GM18867 (cell line): Measurements from ENCODE around the gene BRPF1.

Source experiments
- ATAC-seq: cut with Tn5 transposase; IDR thresholded peaks from one replicate; pipeline ENCODE4 v1.9.1; 2021; ENCODE audit warnings: mild to moderate bottlenecking, moderate library complexity; ENCODE audit not compliant: unreplicated experiment

The BRPF1 gene, protein sequence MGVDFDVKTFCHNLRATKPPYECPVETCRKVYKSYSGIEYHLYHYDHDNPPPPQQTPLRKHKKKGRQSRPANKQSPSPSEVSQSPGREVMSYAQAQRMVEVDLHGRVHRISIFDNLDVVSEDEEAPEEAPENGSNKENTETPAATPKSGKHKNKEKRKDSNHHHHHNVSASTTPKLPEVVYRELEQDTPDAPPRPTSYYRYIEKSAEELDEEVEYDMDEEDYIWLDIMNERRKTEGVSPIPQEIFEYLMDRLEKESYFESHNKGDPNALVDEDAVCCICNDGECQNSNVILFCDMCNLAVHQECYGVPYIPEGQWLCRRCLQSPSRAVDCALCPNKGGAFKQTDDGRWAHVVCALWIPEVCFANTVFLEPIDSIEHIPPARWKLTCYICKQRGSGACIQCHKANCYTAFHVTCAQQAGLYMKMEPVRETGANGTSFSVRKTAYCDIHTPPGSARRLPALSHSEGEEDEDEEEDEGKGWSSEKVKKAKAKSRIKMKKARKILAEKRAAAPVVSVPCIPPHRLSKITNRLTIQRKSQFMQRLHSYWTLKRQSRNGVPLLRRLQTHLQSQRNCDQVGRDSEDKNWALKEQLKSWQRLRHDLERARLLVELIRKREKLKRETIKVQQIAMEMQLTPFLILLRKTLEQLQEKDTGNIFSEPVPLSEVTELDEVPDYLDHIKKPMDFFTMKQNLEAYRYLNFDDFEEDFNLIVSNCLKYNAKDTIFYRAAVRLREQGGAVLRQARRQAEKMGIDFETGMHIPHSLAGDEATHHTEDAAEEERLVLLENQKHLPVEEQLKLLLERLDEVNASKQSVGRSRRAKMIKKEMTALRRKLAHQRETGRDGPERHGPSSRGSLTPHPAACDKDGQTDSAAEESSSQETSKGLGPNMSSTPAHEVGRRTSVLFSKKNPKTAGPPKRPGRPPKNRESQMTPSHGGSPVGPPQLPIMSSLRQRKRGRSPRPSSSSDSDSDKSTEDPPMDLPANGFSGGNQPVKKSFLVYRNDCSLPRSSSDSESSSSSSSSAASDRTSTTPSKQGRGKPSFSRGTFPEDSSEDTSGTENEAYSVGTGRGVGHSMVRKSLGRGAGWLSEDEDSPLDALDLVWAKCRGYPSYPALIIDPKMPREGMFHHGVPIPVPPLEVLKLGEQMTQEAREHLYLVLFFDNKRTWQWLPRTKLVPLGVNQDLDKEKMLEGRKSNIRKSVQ (N-terminal part only)

DNA sequence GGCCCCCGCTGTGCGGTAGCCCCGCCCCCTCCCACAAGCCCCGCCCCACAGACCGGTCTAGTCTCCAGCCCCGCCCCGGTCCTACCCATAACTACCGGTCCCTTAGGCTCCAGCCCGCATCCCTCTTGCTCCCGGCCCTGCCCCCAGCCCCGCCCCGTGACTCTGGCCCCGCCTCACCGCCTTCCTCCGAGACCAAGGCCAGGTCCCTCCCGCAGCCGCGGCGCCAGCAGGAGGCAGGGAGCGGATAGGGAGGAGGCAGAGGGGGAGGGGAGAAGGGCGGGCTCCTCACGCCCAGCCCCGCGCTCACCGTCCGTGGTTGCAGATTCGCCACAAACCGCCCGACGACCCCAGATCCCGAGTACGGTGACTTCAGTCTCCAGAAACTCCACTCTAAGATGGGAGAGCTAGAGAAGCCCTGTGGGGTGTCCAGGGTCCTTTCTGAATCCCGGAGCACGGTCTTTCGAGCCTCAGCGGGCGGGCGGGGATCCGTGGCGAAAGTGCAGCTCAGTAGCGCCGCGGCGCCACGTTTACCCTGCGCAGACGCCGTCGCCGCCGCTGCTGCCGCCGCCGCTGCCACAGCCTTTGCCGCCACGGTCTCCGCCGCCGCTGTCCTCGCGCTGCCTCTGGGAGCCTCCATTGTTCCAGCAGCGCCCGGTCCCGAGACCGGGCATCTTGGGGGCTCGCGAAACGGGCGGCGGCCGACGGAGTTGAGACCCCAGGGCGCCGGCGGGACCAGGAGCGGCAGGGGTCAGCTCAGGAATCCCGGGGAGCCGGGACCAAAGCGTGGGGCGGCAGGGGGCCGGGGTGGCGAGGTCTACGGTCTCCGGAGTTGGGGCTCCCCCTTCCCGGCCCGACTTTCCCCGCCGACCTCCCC lies at the start of gene BRPF1:
TSS of gene BRPF1 (plus strand) at position 530 of the 874 bp plus-strand sequence. CDS start 2,406 bp downstream, outside the sequence.
- peak; percentile 91 for ATAC-seq

DNA sequence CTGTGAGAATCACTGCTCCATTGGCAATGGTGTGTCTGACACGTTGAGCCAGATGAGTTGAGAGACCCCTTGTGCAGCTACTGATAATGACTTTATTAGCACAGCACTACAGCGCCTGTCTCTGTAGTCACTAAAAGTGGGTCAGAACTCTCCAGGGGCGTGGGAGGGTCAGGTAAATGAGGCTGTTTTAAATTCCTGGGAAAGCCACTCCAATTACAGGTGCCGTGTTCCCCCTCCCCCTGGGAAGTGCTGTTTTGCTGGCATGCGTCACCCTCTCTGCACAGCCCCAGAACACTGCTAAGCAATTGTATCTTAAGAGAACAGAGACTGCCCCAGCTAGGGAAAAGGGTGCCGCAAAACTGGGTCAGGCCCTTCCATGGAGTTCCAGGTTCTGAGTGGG lies 49.4 kb upstream of the BRPF1 start:
- ATAC-seq = no peak

DNA sequence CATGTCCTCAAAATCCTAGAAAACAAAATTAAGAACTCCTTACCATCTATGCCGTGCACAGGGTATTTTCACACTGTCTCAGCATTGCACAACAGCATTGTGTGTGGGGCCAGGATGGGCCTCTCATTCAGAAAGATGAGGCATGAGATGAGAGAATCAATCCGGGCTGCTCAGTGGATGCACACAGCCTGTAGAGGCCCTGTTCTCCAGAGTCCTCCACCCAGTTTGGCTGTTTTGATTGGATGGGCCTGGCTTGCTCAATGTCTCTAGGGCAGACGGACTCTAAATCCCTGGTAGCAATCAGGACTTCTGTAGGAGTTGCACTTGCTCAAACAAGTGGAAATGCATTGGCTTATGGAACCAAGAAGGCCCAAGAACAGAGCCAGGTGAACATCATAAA lies 48.1 kb upstream of the BRPF1 start:
- no peak for ATAC-seq

DNA sequence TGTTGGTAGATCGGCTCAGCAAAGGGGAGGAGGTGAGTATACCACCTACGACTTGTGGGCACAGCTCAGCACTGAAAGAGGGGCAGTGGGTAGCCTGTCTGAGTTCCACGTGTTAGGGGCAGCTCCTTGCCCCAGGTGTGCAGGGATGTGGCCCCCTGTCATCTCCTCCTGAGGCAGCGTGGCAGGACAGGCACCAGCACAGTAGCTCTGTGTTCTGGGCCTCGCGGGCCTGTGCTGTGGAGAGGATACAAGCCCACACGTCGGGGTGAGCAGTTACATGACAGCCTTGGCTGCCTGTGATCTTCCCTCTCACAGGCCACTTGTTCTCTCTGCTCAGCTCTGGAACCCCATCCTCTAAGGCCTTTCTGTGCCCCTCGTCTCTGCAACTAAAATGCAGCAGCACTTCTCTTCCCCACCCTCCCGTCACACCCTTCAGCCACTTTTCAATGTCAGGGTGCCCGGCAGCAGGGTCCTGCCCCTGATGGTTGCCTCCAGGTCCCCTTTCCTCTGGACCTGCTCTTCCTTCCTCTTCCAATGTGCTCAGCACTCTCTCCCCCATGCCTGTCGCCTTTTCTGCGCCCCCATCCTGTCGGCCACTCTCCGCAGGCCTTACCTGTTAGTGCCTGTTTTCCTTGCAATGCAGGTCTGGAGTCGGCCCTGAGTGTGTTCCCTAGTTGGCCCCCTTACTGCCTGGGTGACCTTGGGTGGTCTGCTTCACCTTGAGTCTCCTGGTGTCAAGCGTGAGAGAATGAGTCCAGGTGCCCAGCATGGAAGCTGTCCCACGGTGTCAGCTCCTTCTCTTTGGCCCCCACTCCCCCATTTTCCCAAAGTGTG lies 46.1 kb upstream of the BRPF1 start:
- no peak for ATAC-seq

DNA sequence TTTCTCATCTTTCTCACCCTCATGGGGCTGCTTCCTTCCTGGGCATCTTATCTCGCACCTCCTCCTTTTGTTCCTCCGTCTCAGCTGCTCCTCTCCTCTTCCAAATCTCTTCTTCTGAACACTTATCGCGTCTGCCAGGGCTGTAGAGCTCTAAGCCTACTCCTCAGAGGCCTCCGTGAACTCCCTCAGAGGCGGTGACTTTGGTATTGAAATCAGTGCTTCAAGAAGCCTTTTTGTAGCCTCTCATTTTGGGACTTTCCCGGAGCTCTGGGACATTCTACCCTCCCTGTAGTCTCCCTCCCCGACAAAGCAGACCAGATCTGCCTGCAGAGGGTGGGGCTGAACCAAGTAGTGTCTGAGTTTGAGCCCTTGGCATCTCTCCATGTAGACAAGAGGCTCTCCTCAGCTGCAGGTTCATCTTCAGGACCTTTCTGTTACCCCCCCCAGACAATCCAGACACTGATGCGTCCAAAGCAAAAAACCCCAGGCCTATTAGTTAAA lies 45.4 kb upstream of the BRPF1 start:
- no peak for ATAC-seq

DNA sequence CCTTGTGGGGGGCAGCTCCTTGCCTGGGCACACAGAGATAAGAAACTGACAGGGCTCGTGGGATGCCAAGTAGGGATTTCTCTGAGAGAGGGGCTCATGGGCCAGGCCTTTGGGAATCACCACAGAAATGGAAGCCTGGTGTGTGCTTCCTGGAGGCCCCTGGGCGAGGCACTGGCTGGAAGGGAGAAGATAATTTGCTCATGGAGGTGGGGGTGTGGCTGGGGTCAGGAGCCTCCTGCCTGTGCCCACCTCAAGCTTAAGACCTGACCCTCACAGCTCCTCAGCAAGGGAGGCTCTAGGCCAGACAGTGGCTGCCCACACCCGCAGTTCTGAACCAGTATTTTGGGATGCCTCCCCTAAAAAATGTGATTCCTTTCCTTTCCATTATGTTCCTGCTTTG lies 44.8 kb upstream of the BRPF1 start:
- no peak for ATAC-seq

DNA sequence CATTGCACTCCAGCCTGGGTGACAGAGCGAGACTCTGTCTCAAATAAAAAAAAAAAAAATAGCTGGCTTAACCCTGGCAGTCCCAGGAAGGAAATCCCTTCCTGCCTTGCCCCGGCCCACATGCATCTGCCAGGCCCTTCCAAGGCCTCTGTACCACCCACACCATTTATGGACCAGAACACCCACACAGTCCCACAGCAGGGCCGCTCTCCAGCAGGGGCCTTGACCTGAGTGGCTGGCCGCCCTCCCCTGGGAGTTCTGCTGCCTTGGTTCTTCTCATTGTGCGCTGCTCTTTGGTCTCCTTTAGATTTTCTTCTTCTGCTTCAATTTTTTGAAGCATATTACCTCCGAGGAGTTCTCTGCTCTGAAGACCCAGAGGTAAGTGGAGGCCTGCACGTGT lies 44.0 kb upstream of the BRPF1 start:
- no peak for ATAC-seq

DNA sequence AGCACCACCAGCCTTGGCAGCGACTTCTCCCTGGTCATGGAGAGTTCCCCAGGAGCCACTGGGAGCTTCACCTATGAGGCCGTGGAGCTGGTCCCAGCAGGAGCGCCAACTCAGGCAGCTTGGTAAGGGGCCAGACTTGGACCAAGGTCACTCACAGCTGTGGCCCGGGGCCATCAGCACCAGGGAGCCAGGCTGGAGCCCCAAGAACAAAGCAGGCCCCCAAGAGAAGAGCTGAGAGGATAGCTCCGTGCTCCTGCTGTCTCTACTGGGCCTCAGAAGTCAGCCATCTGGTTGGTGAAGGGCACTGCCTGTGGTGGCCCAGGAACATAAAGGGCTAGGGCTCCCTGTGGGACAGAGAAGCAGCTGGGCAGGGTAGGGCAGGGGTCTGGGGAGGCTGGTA lies 42.6 kb upstream of the BRPF1 start:
- ATAC-seq = no peak

DNA sequence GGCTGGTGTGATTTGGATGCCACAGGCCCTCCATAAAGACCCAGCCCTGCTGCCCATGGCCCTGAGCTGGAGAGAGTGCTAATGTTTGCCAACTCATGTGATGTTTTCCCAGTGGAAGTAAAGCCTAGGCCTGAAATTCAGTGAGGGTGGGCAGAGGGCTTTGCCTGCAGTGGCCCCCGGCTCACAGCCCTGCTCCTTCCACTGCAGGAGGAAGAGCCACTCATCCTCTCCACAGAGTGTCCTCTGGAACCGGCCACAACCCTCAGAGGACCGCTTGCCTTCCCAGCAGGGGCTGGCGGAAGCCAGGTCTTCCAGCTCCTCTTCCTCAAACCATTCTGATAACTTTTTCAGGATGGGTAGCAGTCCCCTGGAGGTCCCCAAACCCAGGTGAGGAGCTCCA lies 41.8 kb upstream of the BRPF1 start:
- ATAC-seq = no peak

DNA sequence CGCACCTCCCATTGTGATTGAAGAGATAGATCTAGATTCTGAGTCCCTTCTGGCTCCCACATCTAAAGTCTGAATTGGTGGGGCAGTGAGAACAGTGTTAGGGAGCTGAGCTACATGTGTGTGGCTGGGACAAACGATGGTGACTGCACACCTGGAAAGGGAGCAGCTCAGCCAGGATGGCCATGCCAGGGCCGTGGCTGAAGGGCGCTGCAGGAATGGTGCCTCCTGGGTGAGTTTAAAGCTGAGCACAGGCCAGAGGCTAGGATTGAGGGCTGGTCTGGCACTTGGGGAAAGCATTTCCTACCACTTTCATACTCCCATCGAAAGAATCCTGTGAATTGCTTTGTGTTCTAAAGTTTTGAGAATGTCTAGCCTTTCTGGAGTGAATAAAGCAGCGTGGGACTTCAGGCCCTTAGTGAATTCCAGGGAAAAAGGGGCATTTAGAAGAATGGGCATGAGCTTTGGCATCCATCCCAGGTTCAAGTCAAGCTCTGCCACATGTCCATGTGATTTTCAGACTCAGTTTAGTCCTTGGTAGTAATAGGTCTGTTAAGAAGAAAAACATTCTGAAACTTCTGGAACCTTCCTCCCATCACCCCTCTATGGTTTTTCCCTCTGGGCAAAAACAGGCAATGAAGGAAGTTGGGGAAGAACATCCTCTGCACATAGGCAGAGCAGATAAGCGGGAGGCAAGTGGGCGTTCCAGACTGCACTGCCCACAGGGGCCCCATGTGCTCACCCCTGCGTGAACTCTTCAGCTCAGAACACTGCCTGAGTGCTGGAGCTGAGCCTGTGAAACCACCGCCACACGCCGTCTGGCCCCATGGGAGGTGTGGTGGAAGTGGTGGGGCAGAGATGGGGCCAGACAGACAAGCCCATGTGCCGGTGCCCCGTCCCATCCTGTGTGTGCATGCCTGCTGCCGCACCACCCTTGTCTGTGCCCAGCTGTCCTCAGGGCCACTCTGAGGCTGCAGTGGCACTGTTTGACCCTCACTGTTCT lies 40.8 kb upstream of the BRPF1 start:
- ATAC-seq = peak; percentile 98

DNA sequence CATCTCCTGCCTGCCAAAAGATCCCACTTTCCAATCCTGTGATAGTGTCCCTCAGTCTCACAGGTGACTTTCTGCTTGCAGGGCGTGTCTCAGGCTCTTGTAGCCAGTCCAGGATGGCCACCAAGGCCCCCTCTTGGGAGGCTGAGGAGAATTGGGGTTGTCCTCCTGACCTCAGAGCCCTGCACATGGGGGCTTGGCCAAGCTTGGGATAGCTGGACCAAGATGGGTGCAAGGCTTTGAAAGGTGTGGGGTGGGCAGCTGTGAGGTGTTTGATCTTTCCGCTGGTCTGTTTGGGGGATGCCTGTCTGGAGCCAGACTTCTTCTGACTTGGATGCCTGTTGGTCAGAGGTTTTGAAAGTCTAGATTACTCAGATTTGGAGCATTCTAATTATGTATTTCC lies 39.9 kb upstream of the BRPF1 start:
- no peak for ATAC-seq

DNA sequence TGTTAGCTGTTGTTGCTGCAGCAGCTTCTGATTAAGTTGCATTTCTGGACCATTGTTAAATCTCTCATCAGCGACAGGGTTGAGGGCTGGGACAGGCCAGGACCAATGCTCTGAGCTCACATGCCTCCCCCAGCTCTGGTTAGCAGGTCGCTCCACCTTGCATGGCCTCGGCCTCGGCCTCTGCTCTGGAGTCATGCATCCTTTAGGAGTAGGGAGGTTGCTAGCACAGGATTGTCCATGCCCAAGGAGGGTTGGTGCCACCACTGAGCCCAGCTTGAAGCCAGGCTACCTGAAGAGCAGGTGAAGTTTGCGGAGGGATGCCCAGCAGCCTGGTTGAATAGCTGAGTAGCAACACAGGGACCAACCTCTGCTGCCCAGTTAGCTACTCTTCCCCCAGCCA lies 39.1 kb upstream of the BRPF1 start:
- no peak for ATAC-seq

DNA sequence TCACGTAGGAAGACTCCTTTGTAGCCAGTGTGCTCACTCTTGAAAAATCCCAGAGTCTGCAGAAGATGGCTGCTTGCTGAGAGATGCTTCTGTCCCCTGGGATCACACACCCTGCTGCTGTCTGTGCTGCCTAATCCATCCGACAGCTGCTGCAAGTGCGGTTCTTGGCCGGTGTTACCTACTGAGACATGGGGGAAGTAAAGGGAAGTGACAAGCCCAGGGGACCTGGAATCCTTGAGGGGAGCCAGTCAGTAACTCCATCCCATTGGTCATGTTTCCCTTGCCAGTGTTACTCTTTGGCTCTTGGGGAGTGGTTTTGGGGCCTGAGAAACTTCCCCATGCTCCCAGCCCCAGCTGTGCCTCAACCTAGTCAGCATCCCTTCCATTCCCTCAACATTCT lies 36.2 kb upstream of the BRPF1 start:
- ATAC-seq = no peak

DNA sequence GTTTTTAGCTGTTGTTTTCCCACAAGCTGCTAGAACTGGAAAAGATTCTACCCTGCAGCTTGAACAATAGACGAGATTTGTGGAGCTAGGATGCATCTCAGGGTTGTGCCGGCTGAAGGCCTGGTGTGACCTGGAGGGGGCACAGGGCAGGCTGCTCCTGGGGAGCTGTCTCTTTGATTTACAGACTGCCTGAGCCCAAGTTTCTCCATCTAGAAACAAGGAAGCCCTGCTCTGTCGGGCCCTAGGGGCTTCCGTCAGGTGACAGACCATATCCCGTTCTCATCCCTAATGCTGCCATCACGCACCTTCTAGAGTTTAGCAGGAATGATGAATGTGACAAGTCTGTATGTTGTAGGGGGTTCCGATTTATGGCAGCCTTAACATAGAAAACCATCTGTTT lies 35.8 kb upstream of the BRPF1 start:
- ATAC-seq = no peak

DNA sequence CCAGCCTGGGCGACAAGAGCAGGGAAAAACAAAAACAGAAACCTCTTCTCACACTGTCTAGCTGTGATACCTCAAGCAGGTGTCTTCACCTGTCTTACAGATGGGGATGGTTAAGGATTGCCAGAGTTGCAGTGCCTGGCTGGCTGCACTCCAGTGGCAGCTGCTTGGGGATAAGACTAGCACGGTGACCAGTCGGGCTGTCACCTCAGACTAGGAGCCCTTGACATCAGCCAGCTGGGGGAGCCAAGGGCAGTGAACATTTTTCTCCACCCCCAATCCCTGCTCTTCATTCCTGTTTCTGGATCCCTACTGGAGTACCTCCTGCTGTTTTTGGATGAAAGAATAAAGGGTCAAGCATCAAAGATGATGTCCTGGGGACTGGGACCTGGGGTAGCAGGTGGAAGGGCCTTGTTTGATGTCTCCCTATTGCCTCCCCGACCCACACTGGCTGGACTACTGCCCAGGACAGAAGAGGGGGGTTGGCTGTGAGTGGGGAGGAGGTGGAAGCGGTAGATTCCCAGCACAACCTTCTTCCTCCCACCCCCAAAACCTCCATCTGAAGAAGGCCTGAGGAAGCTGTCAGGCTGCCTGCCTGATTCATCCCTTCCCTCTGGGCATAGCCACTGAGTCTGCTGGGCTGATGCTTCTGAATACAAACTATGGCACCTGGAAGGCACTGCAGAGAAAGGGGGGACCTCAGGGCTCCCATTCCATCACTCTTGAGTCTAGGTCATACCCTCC lies 34.9 kb upstream of the BRPF1 start:
- no peak for ATAC-seq

DNA sequence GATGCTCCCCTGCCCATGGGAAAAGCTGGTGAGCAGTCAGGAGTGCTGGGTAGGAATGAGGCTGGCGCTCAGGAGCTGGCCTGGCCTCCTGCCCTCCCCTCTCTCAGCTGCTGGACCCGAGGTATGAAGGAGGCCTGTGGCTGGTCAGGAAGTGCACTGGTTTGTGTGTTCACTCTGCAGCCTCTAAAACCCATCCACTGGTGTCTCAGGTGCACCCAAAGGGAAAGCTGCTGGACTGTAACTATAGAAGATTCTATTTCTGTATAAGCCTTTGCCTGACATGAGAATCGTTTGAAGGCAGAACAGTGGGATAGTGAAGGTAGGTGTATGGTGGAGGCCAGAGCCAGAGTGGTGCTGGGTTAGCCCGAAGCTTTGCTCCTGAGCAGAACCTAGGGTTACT lies 33.6 kb upstream of the BRPF1 start:
- no peak for ATAC-seq

DNA sequence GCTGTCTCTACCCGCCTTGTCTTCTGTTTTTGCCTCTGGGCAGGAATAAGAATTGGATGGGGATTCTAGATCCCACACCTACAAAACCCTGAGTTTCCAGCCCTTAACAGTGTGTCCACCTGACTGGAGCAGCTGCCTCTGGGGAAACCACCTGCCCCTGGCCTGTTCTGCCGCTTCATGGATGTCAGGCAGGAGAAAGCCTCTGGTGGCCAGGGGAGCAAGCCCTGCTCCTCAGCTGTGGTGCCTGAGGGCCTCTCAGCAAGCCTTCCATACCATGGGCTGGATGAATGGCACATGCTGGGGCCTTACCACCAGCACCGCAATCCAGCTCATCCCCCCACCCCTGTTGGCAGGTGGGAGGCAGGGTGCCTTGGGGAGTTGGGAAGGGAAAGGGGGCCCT lies 33.2 kb upstream of the BRPF1 start:
- no peak for ATAC-seq

DNA sequence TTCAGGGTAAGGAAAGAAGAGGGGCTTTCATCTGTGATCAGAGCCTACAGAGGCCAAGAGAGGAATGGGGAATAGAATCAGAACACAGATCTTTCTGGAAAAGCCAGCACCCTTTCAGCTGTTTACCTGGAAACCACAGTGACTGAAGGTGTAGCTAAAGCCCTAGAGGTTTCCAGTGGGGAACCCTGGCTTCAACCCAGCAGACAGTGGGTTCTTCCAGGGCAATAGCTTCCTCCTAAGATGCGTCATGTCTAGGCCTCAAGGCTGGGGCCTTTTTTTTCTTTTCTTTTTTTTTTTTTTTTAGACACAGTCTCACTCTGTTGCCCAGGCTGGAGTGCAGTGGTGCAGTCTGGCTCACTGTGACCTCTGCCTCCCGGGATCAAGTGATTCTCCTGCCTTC lies 31.0 kb upstream of the BRPF1 start:
- ATAC-seq = no peak
